CD4-positive, alpha-beta T cell treated with Interleukin-4 for 4 hours (primary cell): Measurements from ENCODE around the gene MISP.
"Not testable (repeated sequence)": the region's sequence is repeated elsewhere in the genome, so short reads cannot be mapped to it uniquely, and the experiment has no call there.

Source experiments
- DNase-seq: peaks from one replicate; pipeline ENCODE4 v3.0.0-alpha.2; 2020

Gene MISP

GRCh38 chr19:726993-727956 lies 23.6 kb upstream of the MISP start:
- no peak for DNase-seq

- no peak for DNase-seq
These were observed 22.9 kb upstream of the MISP start for GRCh38 chr19:728011-728410.

- DNase-seq: not testable (repeated sequence)
These were observed 21.3 kb upstream of the MISP start for GRCh38 chr19:729564-729963.

- no peak for DNase-seq
These were observed 20.8 kb upstream of the MISP start for GRCh38 chr19:729965-730668.

GRCh38 chr19:731000-731399 lies 19.9 kb upstream of the MISP start:
- DNase-seq: no peak

- DNase-seq: no peak
These were observed 18.5 kb upstream of the MISP start for GRCh38 chr19:732148-733069.

GRCh38 chr19:734716-735115 lies 16.2 kb upstream of the MISP start:
- DNase-seq: no peak

- DNase-seq: no peak
These were observed 14.8 kb upstream of the MISP start for GRCh38 chr19:736125-736524.

GRCh38 chr19:737591-738093 lies 13.3 kb upstream of the MISP start:
- DNase-seq: peak; percentile 34

GRCh38 chr19:738509-739128 lies 12.3 kb upstream of the MISP start:
- no peak for DNase-seq

- DNase-seq: no peak
These were observed 10.8 kb upstream of the MISP start for GRCh38 chr19:739998-740715.

- not testable (repeated sequence) for DNase-seq
These were observed 10.0 kb upstream of the MISP start for GRCh38 chr19:740816-741505.

- no peak for DNase-seq
These were observed 9.3 kb upstream of the MISP start for GRCh38 chr19:741506-742131.

GRCh38 chr19:742540-743075 lies 8.3 kb upstream of the MISP start:
- no peak for DNase-seq

GRCh38 chr19:743168-743687 lies 7.7 kb upstream of the MISP start:
- no peak for DNase-seq

- not testable (repeated sequence) for DNase-seq
These were observed 5.8 kb upstream of the MISP start for GRCh38 chr19:745138-745537.

- DNase-seq: no peak
These were observed 4.6 kb upstream of the MISP start for GRCh38 chr19:746208-746819.

- no peak for DNase-seq
These were observed 4.0 kb upstream of the MISP start for GRCh38 chr19:746956-747355.
